Endothelial cell of umbilical vein (primary cell): ENCODE results near the gene RTN4RL1. TPM values are rescaled to one million over a fixed set of nuclear protein-coding genes. Genes with fewer than 3 reads are reported as not detected.

Source experiments
- BruUV-seq: library from RNA; stranded (reverse); fragments of 400-500 nt; replicated peaks from 2 replicates; lab custom pipeline; 2021; lab: Mats Ljungman, UMichigan
- CTCF ChIA-PET: fragments of 300-600, 350-600 bp; sonication (Branson Sonifier 250); formaldehyde crosslinking; loops from one replicate; lab custom pipeline; 2021; ENCODE audit warnings: antibody characterized with exemption, inconsistent platforms; lab: Charles Lee
- POLR2A ChIA-PET: fragments of 300-600, 350-600 bp; sonication (Branson Sonifier 250); formaldehyde crosslinking; loops from one replicate; lab custom pipeline; 2021; ENCODE audit warnings: antibody characterized with exemption, inconsistent platforms; lab: Charles Lee
- DNase-seq: peaks from one replicate; pipeline ENCODE4 v3.0.0-alpha.2; 2011; ENCODE audit warnings: low read depth, low spot score
- FAIRE-seq: peaks from 2 replicates; lab custom pipeline; 2011; peaks lifted over from hg19 to GRCh38; lab: Jason Lieb, UNC
- H2AFZ ChIP-seq: 2 replicates; pipeline ENCODE4 v1.6.0; 2012; ENCODE audit warnings: low read depth, low read length, control low read depth, inconsistent platforms
- H3K27ac ChIP-seq: 2 replicates; pipeline ENCODE4 v1.5.1; 2011; ENCODE audit warnings: low read depth, mild to moderate bottlenecking, control low read depth, low read length, moderate library complexity; ENCODE audit not compliant: insufficient read depth
- H3K27me3 ChIP-seq, 2 experiments: 2 replicates each; pipeline versions ENCODE4 v1.6.0 to v1.6.1; 2011; ENCODE audit warnings: low read length in 2 of 2, mixed read lengths in 1 of 2; ENCODE audit not compliant: control insufficient read depth in 2 of 2, insufficient read depth in 2 of 2
- H3K36me3 ChIP-seq, 2 experiments: 2 replicates in 1 of 2; 3 replicates in 1 of 2; pipeline ENCODE4 v1.5.1; 2011; ENCODE audit warnings: low read length in 2 of 2, mild to moderate bottlenecking in 1 of 2, moderate library complexity in 1 of 2; ENCODE audit not compliant: control insufficient read depth in 2 of 2, insufficient read depth in 2 of 2; ENCODE audit errors: extremely low read depth in 1 of 2
- H3K4me1 ChIP-seq: 3 replicates; pipeline ENCODE4 v1.5.1; 2011; ENCODE audit warnings: mild to moderate bottlenecking, low read length; ENCODE audit not compliant: control insufficient read depth, insufficient read depth; ENCODE audit errors: extremely low read depth
- H3K4me2 ChIP-seq: 2 replicates; pipeline ENCODE4 v1.6.1; 2011; ENCODE audit warnings: low read length, control low read depth, mixed read lengths; ENCODE audit not compliant: insufficient read depth
- H3K4me3 ChIP-seq, 3 experiments: fragments of 200-600 bp in 1 of 3; sonication (generic), shearing (Covaris generic) in 1 of 3; replicated peaks in 1 of 3; 2 replicates each; pipeline ENCODE4 v1.5.1; 2011 to 2016; ENCODE audit warnings: control low read depth in 3 of 3, low read length in 3 of 3, mild to moderate bottlenecking in 2 of 3, inconsistent platforms in 1 of 3, low read depth in 1 of 3, moderate library complexity in 1 of 3; ENCODE audit not compliant: insufficient read depth in 1 of 3
- H3K79me2 ChIP-seq: 2 replicates; pipeline ENCODE4 v1.6.0; 2012; ENCODE audit warnings: low read length, inconsistent platforms; ENCODE audit not compliant: control insufficient read depth, insufficient read depth
- H3K9ac ChIP-seq: replicated peaks from 2 replicates; pipeline ENCODE3; 2011; ENCODE audit warnings: low read length, control low read depth; ENCODE audit not compliant: insufficient read depth; ENCODE audit errors: extremely low read depth
- H3K9me1 ChIP-seq: replicated peaks from 3 replicates; pipeline ENCODE4 v1.6.0; 2011; ENCODE audit warnings: mild to moderate bottlenecking, low read length; ENCODE audit not compliant: control insufficient read depth, insufficient read depth; ENCODE audit errors: extremely low read depth
- H3K9me3 ChIP-seq: replicated peaks from 2 replicates; pipeline ENCODE4 v1.5.1; 2012; ENCODE audit warnings: low read length, inconsistent platforms; ENCODE audit not compliant: control insufficient read depth, insufficient read depth
- H4K20me1 ChIP-seq: replicated peaks from 2 replicates; pipeline ENCODE3; 2011; ENCODE audit warnings: mild to moderate bottlenecking, low read length; ENCODE audit not compliant: control insufficient read depth, insufficient read depth; ENCODE audit errors: extremely low read depth
- EZH2 ChIP-seq: IDR thresholded peaks from 2 replicates; pipeline ENCODE4 v1.6.1; 2012; ENCODE audit warnings: borderline replicate concordance, low read depth, mild to moderate bottlenecking, moderate library complexity, low read length, inconsistent platforms; ENCODE audit not compliant: severe bottlenecking
- FOS ChIP-seq: IDR thresholded peaks from 2 replicates; pipeline ENCODE4 v1.6.1; 2011; ENCODE audit warnings: mild to moderate bottlenecking, low read length, moderate library complexity, borderline replicate concordance; ENCODE audit not compliant: insufficient read depth
- MAX ChIP-seq: IDR thresholded peaks from 2 replicates; pipeline ENCODE4 v1.6.1; 2011; ENCODE audit not compliant: insufficient read depth, insufficient read length
- MYC ChIP-seq: IDR thresholded peaks from one replicate; pipeline ENCODE4 v1.6.1; 2011; ENCODE audit warnings: mild to moderate bottlenecking, low read depth, low read length
- POLR2A ChIP-seq: IDR thresholded peaks from 2 replicates; pipeline ENCODE4 v1.6.1; 2012; ENCODE audit warnings: low read depth, mild to moderate bottlenecking, control low read depth, low read length
- POLR2AphosphoS5 ChIP-seq: IDR thresholded peaks from 2 replicates; pipeline ENCODE4 v1.6.1; 2012; ENCODE audit warnings: low read depth, mild to moderate bottlenecking, control low read depth, low read length, moderate library complexity; ENCODE audit not compliant: insufficient read depth
- dilution Hi-C: fragments of 300-500 bp; cut with MboI; formaldehyde crosslinking; loops from one replicate; pipeline ENCODE4 v1.15.0; 2019; ENCODE audit warnings: low sequenced_read_pairs; ENCODE audit not compliant: extremely low pct_ligation_motif_present
- intact Hi-C: fragments of 100-400 bp; cut with micrococcal nuclease; formaldehyde crosslinking; loops from one replicate; pipeline ENCODE4 v1.10.0; 2022
- polyA plus RNA-seq, 4 experiments: library from polyadenylated mRNA; depleted of rRNA in 3 of 4; stranded (reverse) in 3 of 4; unstranded in 1 of 4; fragments of >200 nt; gene quantifications; 2 replicates each; pipeline versions ENCODE4 v1.2.1 to v1.2.3, GENCODE V29; 2011 to 2012; ENCODE audit warnings: missing spikeins in 1 of 4
- total RNA-seq: library from RNA; stranded (reverse); gene quantifications from 2 replicates; pipeline ENCODE4 v1.2.3, GENCODE V29; 2021
- TF ChIP-seq, protein P1 (sequence below), 2 donors: IDR thresholded peaks; 1 replicate in 1 of 2; 2 replicates in 1 of 2; pipeline ENCODE4 v1.5.1; 2011; ENCODE audit warnings: low read length in 2 of 2, mild to moderate bottlenecking in 2 of 2, moderate library complexity in 2 of 2, control low read depth in 1 of 2, inconsistent platforms in 1 of 2, low read depth in 1 of 2; ENCODE audit not compliant: insufficient read depth in 1 of 2; ENCODE audit errors: extremely low read depth in 1 of 2

Gene RTN4RL1
- total and polyA plus RNA-seq, 2 donors (not counting 3 experiments of a cell fraction or from before 2014, with no cell fraction given), result 0.04 TPM; not detected in 1

- no peaks in the 10 kb centered on the region for H3K9me3 ChIP-seq
- ChIA-PET CTCF (interaction anchor here (0.8 kb wide), 1 partner anchor 197 kb away, joined by 7 read pairs; no protein-coding TSS in a partner anchor), POLR2A (no interaction called here)
- peaks cover 5 to 9% of the 10 kb centered on the region in 2 experiments for H3K36me3 ChIP-seq
- dilution Hi-C loops (no loop called here), intact Hi-C loops (no loop called here)
- H4K20me1 ChIP-seq, result no peaks in the 10 kb centered on the region
- H3K27me3 ChIP-seq, result peaks cover 2 to 9% of the 10 kb centered on the region in 2 experiments
- H3K4me1 ChIP-seq, result peaks cover 14% of the 10 kb centered on the region
- H3K79me2 ChIP-seq, result peaks cover 12% of the 10 kb centered on the region
- H3K27ac ChIP-seq, result no peak overlapping the region
- no peak overlapping the region for H3K9ac ChIP-seq
- FAIRE-seq, result no peak
- no peak for DNase-seq
- TF ChIP-seq EZH2 (no peak), MYC (no peak), MAX (no peak), POLR2A (no peak), POLR2AphosphoS5 (no peak), FOS (no peak)
- TF ChIP-seq, protein P1, sequence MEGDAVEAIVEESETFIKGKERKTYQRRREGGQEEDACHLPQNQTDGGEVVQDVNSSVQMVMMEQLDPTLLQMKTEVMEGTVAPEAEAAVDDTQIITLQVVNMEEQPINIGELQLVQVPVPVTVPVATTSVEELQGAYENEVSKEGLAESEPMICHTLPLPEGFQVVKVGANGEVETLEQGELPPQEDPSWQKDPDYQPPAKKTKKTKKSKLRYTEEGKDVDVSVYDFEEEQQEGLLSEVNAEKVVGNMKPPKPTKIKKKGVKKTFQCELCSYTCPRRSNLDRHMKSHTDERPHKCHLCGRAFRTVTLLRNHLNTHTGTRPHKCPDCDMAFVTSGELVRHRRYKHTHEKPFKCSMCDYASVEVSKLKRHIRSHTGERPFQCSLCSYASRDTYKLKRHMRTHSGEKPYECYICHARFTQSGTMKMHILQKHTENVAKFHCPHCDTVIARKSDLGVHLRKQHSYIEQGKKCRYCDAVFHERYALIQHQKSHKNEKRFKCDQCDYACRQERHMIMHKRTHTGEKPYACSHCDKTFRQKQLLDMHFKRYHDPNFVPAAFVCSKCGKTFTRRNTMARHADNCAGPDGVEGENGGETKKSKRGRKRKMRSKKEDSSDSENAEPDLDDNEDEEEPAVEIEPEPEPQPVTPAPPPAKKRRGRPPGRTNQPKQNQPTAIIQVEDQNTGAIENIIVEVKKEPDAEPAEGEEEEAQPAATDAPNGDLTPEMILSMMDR (IDR thresholded peaks at IDR 0.05; ENCODE audit: extremely low read depth in 1 of 2, insufficient read depth in 1 of 2, low read depth in 1 of 2, low read length in 2 of 2), result no peak
- no peak overlapping the region for H3K4me3 ChIP-seq
- no TSS peak for BruUV-seq
- no peak overlapping the region for H3K4me2 ChIP-seq
- no peak overlapping the region for H2AFZ ChIP-seq
- H3K9me1 ChIP-seq, result no peaks in the 10 kb centered on the region
These were observed 22.5 kb upstream of the RTN4RL1 start for GRCh38 chr17:2047590-2047989.
